NCI-H2196 (cell line): ENCODE results near the gene NEK6.

Experiments
- DNase-seq: peaks from one replicate; lab custom pipeline; 2025; ENCODE audit not compliant: unreplicated experiment; lab: John Stamatoyannopoulos, UW

The NEK6 gene

DNA sequence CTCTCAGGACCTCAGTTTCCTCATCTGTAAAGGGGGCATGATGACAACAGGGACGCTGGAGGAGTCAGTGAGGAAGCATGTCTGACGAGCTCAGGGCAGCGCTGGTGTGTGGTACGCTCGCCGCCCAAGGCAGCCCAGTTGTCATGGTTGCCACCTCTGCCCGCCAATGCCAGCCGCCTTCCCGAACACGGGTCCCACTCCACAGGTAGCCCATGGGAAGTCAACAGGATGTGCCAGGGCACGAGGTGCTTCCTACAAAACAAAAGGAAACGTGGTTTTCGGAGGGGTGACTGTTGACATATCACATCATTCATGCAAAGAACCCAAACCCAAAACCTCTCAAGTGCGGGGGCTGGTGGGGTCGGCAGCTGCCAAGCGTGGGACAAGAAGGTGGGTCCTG is 58.1 kb downstream of the NEK6 start:
- DNase-seq = no peak

- peak; percentile 72 for DNase-seq
Observed at GRCh38 chr9:124320062-124320973, 62.6 kb downstream of the NEK6 start.

DNA sequence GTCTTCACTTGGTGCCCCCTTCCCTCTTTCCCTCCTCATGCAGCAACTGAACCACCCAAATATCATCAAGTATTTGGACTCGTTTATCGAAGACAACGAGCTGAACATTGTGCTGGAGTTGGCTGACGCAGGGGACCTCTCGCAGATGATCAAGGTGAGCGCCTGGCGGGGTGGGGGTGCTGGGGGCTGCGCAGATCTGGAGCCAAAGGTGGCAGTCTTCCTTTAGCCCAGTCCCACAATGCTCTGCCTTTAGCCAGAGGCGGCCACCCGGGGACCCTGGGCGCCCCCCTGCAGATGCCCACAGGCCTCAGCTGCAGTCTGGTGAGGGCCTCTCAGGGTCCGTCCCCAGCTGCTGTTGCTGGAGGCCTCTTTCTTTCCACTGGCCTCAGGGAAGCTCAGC is 63.7 kb downstream of the NEK6 start:
- no peak for DNase-seq

DNA sequence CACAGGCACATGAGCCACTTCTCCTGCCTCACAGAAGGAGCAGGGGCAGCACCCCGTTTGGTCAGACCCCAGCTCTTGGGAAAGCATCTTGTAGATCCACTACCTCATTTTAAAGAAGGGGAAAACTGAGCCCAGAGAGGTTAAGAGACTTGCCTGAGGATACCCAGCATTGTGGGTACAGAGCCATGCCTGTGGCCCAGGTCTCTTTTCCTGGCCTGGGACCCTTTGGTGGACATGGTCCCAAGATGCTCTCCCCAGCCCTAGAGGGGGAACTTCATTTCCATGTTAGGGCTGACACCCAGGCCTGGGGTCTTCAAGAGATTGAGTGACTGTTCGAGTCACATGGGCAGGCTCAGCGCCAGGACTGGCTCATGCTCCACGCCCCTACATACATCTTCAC is 64.2 kb downstream of the NEK6 start:
- DNase-seq = no peak

- no peak for DNase-seq
Observed at GRCh38 chr9:124322618-124323432, 65.1 kb downstream of the NEK6 start.

GRCh38 chr9:124323904-124324303 is 66.2 kb downstream of the NEK6 start:
- DNase-seq = no peak

DNA sequence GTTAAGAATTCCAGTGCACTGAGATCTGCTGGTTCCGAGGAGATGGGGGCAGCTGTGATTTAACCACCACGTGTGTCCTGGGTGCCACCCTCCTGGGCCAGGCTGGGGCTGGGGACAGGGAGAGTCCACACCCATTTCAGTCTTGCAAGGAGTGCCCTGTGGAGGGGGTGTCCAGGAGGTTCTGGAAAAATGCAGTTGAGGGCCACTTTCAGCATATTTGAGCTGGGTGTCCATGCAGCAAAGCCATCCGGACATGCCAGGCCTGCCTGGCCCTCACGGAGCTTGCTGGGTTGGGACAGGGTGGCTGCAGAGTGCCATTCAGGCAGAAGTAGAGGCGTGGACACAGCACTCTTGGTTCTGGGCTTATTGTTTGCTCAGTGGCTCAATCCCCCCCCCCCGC is 68.1 kb downstream of the NEK6 start:
- DNase-seq = no peak

DNA sequence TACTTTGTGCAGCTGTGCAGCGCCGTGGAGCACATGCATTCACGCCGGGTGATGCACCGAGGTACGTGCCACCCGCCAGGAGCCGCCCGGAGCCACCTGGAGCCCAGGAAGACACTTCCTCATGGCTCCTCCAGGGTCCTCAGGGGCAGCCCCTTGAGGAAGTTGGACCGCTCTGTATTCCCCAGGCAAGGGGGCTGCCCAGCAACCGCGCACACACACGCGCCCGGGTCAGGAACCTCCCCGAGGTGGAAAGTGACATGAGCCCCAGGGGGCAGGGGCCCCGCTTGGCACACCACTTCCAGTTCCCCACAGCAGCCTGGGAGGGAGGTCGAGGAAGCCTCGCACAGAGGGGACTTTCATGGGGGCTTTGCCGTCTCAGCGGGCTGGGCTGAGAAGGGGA is 68.6 kb downstream of the NEK6 start:
- DNase-seq = no peak

DNA sequence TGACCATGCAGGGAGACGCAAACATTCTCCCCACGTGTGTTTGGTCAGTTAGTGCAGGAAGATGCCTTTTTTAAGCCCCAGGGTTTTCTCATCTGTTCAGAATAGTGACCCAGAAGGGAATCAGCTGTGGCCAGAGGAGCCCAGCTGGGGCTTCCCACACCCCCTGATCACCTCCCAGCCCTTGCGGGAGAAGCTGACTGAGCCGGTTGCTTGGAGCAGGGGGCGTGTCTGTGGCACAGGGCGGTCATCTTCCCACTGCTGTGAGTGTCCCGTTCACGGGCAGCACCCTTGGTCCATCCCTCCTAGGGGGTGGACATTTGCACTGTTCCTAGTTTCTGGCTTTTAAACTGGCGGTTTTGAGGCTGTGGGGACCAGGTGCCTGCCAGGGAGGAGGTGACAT is 69.7 kb downstream of the NEK6 start:
- DNase-seq = no peak

DNA sequence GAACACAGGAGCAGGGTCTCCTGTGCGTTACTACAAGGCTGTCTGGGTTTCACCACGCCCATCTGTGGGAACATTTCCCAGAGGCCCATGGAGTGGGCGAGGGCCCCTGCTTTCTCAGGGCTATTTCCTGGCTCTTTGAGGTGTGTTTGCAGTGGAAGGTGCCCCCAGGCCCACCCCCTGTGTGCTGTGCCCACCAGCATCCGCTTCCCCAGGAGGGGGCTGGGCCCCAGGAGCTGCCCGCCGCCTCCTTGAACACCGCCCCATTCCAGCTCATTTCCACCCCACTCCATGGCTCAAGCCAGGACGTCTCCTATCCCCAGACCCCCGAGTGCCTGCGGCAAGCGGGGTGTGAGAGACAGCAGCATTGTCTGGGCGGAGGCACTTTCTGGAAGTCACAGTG is 70.5 kb downstream of the NEK6 start:
- no peak for DNase-seq

DNA sequence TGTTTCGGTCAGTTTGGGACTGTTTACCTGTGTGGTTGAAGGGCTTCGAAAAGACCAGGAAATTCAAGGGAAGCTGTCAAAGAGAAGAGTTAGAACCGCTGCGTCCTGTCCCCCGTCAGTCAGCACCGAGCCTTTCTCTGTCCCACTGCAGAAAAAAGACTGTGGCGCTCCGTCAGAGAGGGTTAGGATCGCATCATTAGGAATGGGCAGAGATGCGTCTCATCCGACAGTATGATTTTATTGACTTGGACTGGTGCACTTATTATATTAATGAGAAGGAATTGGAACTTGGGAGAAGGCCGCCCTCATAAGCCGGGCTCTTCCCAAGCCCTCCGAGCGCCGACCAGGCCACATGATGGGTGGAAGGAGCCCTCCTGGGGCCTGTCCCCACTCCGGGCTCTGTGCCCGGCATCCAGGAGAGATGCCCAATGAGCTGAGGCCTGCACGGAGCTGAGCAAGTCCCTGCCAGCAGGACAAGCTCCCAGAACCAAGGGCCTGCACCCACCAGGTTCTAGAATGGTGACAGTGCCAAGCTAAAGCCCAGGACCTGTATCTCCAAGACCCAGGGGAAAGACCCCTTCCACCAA is 71.5 kb downstream of the NEK6 start:
- DNase-seq = no peak

DNA sequence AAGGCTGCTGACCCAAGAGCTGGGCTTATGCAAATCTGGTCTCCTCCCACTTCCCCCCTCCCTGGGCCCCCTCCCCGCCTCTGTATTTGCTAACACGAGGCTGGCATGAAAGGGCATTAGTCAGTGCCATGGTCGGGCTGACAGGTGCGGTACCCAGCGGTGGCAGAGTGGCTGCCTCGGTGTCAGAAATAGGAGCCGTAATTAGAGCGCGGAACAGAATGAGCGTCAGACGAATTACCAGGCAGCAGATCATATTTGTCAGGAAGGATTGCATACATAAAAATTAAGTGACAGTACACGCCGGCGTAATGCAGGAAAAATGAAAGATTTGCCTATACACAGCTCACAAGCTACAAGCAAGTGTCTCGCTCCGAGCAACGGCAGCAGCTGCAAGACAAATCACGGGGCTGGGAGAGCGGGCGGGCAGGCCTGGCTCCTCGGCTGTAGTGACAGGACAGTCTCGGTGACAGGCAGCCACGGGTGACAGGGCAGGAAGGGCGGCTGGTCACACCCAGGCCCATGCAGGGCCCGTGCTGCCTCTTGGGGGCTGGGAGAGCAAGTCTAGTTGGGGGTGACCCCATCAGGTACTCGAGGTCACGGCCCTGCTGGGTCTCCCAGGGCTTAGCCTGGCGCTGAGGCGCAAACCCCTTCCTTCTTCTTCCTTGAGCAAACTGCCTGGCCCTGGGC is 72.4 kb downstream of the NEK6 start:
- DNase-seq = no peak

DNA sequence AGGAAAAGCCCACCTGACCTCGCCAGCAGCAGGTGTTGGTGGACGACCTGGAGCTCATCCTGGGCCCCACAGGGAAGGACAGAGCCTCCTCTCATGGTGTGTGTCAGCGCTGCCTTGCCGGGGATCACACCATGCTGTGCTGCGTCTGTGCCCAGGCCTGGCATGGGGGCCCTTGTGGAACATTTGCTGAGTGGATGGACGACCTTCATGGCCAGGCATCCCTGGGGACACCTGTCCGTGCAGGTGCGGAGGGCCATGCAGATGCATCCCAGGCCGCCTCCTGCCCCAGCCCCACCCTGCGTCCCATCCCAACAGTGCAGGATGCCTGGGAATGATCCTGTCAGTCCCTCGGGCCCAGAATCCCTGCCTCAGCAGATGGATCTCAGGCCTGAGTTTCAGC is 73.8 kb downstream of the NEK6 start:
- no peak for DNase-seq

DNA sequence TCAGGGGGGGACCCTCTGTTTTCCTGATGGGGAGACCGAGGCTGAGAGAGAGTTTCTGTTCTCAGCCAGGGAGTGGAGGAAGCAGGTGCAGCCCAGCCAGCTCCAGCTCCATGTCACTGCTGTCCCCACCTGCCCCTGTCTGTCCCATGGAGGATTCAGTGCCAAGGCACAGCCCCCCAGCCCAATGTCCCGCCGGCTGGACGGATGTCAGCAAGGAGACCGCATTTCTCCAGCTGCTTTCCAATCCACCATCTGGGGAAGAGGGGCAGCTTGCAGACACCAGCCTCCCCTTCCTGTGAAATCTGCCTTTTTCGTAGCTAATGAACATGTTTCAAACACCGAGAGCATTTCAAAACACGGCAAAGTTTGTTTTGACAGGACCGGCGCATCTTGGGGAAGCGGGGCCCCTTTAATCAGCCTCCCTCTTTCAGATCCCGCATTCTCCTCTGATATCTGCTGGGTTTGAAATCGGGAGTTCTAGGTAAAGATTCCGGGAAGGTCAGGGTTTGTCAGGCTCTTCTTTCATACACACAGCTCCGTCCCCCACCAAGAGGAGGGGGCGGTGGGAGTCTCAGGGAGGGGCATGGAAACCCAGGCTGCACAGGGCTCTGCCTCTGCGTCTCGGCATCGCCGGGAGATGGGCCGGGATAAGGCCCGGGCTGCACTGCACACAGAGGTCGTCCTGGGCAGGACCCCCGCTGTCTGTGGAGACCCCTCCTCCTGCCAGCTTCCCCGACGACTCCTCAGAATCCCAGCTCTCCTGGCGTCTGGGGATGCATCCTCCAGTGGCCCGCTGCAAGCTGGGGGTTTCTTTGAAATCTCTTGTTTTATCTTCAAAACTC is 74.8 kb downstream of the NEK6 start:
- no peak for DNase-seq

GRCh38 chr9:124333203-124333579 is 75.4 kb downstream of the NEK6 start:
- no peak for DNase-seq

DNA sequence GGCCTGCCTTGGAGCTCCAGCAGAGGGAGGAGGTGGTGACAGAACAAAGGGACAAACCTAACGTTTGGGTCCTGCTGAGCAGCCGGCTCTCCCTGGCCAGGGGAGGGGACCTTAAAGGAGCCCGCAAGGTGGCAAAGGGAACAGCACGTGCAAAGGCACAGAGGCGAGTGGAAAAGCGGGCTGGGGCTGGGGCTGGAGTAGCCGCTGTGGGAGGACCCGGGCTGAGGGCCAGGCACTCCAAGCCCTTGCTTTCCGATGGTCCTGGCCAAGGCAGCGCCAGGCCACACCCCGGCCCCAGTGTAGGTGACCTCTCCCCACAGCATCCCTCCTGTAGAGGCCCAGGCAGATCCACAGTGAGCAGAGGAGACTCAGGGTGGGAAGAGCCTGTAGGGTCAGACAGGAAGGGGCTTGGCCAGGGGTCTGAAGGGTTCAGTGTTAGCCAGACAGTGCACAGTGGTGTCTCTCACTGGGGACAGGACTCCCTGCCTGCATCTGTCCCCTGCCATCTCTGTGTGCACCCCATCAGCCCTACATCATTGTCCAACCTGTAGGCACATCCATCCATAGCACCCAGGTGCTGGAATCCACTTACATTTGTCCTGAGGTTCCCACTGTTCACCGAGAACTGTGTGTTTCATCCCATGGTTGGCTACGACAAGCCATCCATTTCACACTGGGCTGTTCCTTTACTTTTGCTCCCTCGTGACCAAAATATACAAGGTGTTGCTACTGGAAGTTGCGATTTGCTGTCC is 77.0 kb downstream of the NEK6 start:
- DNase-seq = no peak

DNA sequence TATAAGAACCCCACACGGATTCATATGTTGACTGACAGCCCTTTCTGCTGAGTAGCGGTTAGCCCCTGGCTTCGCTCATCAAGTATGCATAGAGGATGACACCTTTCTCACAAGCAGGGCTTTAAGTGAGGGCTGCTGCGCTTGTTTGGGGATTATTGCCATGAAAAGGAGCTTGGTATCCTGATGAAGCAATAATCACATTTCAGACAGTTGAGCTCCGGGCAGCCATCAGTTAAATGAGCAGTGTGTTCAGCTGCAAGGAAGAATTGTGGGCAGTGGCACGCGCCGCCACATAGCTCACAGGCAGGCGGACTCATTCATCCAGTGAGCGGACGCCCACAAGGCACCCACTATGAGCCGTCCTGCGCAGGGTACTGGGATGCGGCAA is 77.6 kb downstream of the NEK6 start:
- no peak for DNase-seq

- no peak for DNase-seq
Observed at GRCh38 chr9:124337562-124337961, 79.8 kb downstream of the NEK6 start.

GRCh38 chr9:124339603-124340146 is 81.9 kb downstream of the NEK6 start:
- DNase-seq = no peak
